ENCODE results near the gene GRIK2. TPM values are rescaled to one million over a fixed set of nuclear protein-coding genes. Genes with fewer than 3 reads are reported as not detected.

Gene GRIK2
- total RNA-seq, 4 donors from 2014 or later: 1.4 to 51.9 (median 9.6) TPM

GRCh38 chr6:101776919-101777350 lies 383.4 kb downstream of the GRIK2 start:
- Histone ChIP-seq H3K4me3 (replicated peaks in 1 of 3) (no peak overlapping the region), H3K27ac (no peak overlapping the region), H3K9me3 (no peaks in the 10 kb centered on the region), H3K4me1 (no peaks in the 10 kb centered on the region), H3K27me3 (no peaks in the 10 kb centered on the region), H3K36me3 (no peaks in the 10 kb centered on the region)
- TF ChIP-seq POLR2A (IDR thresholded peaks at IDR 0.05) (no peak), CTCF (IDR thresholded peaks at IDR 0.05) (no peak)
- 91 to 95% methylated on average over 7 of the region's 7 CpGs for WGBS, 2 donors
- intact Hi-C loops (cut with DNase I): no loop called here
- no peak for DNase-seq

GRCh38 chr6:101777646-101778045 lies 384.1 kb downstream of the GRIK2 start:
- no peaks in the 10 kb centered on the region for H3K4me1 ChIP-seq
- no peaks in the 10 kb centered on the region for H3K9me3 ChIP-seq
- intact Hi-C loops (cut with DNase I): no loop called here
- H3K27me3 ChIP-seq: no peaks in the 10 kb centered on the region
- no peak overlapping the region for H3K27ac ChIP-seq
- H3K4me3 ChIP-seq (replicated peaks in 1 of 3): no peak overlapping the region
- 42 to 53% methylated on average over 2 of the region's 2 CpGs for WGBS, 2 donors
- no peaks in the 10 kb centered on the region for H3K36me3 ChIP-seq
- DNase-seq: no peak
- TF ChIP-seq POLR2A (IDR thresholded peaks at IDR 0.05) (no peak), CTCF (IDR thresholded peaks at IDR 0.05) (no peak)

- no peak for DNase-seq
- H3K27me3 ChIP-seq: no peaks in the 10 kb centered on the region
- TF ChIP-seq CTCF (IDR thresholded peaks at IDR 0.05) (no peak), POLR2A (IDR thresholded peaks at IDR 0.05) (no peak)
- no peak overlapping the region for H3K4me3 ChIP-seq (replicated peaks in 1 of 3)
- H3K9me3 ChIP-seq: no peaks in the 10 kb centered on the region
- H3K4me1 ChIP-seq: no peaks in the 10 kb centered on the region
- intact Hi-C loops (cut with DNase I): no loop called here
- WGBS, 2 donors: 82 to 96% methylated on average over 1 of the region's 1 CpG
- no peak overlapping the region for H3K27ac ChIP-seq
- no peaks in the 10 kb centered on the region for H3K36me3 ChIP-seq
Observed at GRCh38 chr6:101779051-101779844, 385.7 kb downstream of the GRIK2 start.

GRCh38 chr6:101783287-101783686 lies 389.8 kb downstream of the GRIK2 start:
- H3K27me3 ChIP-seq: no peaks in the 10 kb centered on the region
- H3K4me3 ChIP-seq (replicated peaks in 1 of 3): no peak overlapping the region
- no peaks in the 10 kb centered on the region for H3K36me3 ChIP-seq
- no peak overlapping the region for H3K27ac ChIP-seq
- no peak for TF ChIP-seq POLR2A (IDR thresholded peaks at IDR 0.05)
- no peak for TF ChIP-seq CTCF (IDR thresholded peaks at IDR 0.05)
- no peak for DNase-seq
- intact Hi-C loops (cut with DNase I): no loop called here
- no peaks in the 10 kb centered on the region for H3K4me1 ChIP-seq
- 87 to 97% methylated on average over 1 of the region's 1 CpG for WGBS, 2 donors
- no peaks in the 10 kb centered on the region for H3K9me3 ChIP-seq

- Histone ChIP-seq H3K4me1 (no peaks in the 10 kb centered on the region), H3K4me3 (replicated peaks in 1 of 3) (no peak overlapping the region), H3K27me3 (no peaks in the 10 kb centered on the region), H3K9me3 (no peaks in the 10 kb centered on the region), H3K27ac (no peak overlapping the region), H3K36me3 (no peaks in the 10 kb centered on the region)
- TF ChIP-seq POLR2A (IDR thresholded peaks at IDR 0.05) (no peak), CTCF (IDR thresholded peaks at IDR 0.05) (no peak)
- WGBS, 2 donors: 91 to 98% methylated on average over 2 of the region's 2 CpGs
- no peak for DNase-seq
- intact Hi-C loops (cut with DNase I): no loop called here
Observed at GRCh38 chr6:101784094-101784493, 390.6 kb downstream of the GRIK2 start.

Measured in thyroid gland (tissue), 4 donors.